ENCODE results near the gene TMEM267. TPM values are rescaled to one million over a fixed set of nuclear protein-coding genes. Genes with fewer than 3 reads are reported as not detected.
"Not testable (repeated sequence)": the region's sequence is repeated elsewhere in the genome, so short reads cannot be mapped to it uniquely, and the experiment has no call there.

The TMEM267 gene
- total RNA-seq, 1 experiment from 2014 or later, result 17.5 TPM

DNA sequence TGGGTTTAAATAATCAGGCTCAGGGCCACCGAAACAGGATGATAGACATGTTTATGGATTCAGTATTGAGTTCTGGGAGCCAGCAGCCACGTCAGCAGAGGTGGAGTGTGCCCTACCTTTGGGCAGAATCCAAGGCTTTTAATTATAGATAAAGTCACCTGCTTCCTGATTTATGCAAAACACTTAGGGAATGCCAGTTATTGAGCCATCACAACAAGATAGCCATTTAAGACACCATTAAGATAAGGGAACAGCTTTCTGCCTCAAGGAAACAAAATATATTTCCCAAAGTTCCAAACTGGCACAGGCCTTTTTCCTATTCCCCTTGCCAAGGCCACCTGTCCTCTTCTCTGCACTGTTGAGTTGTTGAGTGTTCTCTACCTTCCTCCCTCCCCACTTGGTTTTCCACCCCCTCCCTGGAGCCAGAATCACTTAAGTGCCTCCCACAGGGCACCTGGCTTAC lies 73.8 kb downstream of the TMEM267 start:
- Histone ChIP-seq H3K36me3 (ENCODE audit: control insufficient read depth in 1 of 2, insufficient read depth in 2 of 2, low read length in 2 of 2) (no peaks in the 10 kb centered on the region), H3K27ac (ENCODE audit: low read depth, low read length) (no peak overlapping the region), H3K79me2 (ENCODE audit: insufficient read depth, low read length) (no peaks in the 10 kb centered on the region), H3K4me2 (ENCODE audit: low read length) (no peak overlapping the region), H3K27me3 (ENCODE audit: insufficient read depth, low read length) (no peaks in the 10 kb centered on the region), H3K4me3 (replicated peaks in 1 of 2; ENCODE audit: low read depth in 1 of 2, low read length in 2 of 2) (no peak overlapping the region), H3K9me2 (ENCODE audit: insufficient read depth) (no peaks in the 10 kb centered on the region), H3K9ac (ENCODE audit: low read length) (no peak overlapping the region), H3K9me3 (ENCODE audit: control insufficient read depth in 1 of 2, insufficient read depth in 1 of 2, low read depth in 1 of 2, low read length in 2 of 2) (no peaks in the 10 kb centered on the region), H4K20me1 (ENCODE audit: insufficient read depth) (no peaks in the 10 kb centered on the region), H3K4me1 (ENCODE audit: control insufficient read depth in 1 of 2, insufficient read depth in 2 of 2, low read length in 2 of 2) (no peaks in the 10 kb centered on the region), H2AFZ (ENCODE audit: low read depth, low read length, poor library complexity, severe bottlenecking) (no peak overlapping the region)
- ATAC-seq, result no peak
- ChIA-PET POLR2A (no interaction called here), RAD21 (ENCODE audit: low non-redundant PET in 1 of 2, low total read pairs in 2 of 2, uncharacterized antibody in 2 of 2, unreplicated experiment in 2 of 2) (no interaction called here), CTCF (no interaction called here)
- no TSS peak for BruUV-seq (replicated peaks)
- intact Hi-C loops (cut with micrococcal nuclease), result no loop called here
- no peak for DNase-seq (ENCODE audit: low read depth, low spot score)
- TF ChIP-seq EGR1 (IDR thresholded peaks at IDR 0.05; ENCODE audit: low read depth), result no peak
- no peak for TF ChIP-seq RAD21 (IDR thresholded peaks at IDR 0.05; ENCODE audit: low read depth)
- no peak for TF ChIP-seq CEBPB (IDR thresholded peaks at IDR 0.05; ENCODE audit: low read depth)
- TF ChIP-seq, protein P1, sequence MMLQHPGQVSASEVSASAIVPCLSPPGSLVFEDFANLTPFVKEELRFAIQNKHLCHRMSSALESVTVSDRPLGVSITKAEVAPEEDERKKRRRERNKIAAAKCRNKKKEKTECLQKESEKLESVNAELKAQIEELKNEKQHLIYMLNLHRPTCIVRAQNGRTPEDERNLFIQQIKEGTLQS (IDR thresholded peaks at IDR 0.05), result no peak

DNA sequence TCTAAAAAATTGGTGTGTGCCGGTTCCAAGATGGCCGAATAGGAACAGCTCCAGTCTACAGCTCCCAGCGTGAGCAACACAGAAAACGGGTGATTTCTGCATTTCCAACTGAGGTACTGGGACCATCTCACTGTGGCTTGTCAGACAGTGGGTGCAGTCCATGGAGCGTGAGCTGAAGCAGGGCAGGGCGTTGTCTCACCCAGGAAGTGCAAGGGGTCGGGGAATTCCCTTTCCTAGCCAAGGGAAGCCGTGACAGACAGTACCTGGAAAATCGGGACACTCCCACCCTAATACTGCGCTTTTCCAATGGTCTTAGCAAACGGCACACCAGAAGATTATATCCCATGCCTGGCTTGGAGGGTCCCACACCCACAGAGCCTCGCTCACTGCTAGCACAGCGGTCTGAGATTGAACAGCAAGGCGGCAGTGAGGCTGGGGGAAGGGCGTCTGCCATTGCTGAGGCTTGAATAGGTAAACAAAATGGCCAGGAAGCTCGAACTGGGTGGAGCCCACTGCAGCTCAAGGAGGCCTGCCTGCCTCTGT lies 81.1 kb downstream of the TMEM267 start:
- H3K9me3 ChIP-seq (ENCODE audit: control insufficient read depth in 1 of 2, insufficient read depth in 1 of 2, low read depth in 1 of 2, low read length in 2 of 2); DNase-seq (ENCODE audit: low read depth, low spot score); H3K9ac ChIP-seq (ENCODE audit: low read length); H3K4me2 ChIP-seq (ENCODE audit: low read length); H3K4me3 ChIP-seq (replicated peaks in 1 of 2; ENCODE audit: low read depth in 1 of 2, low read length in 2 of 2); H2AFZ ChIP-seq (ENCODE audit: low read depth, low read length, poor library complexity, severe bottlenecking); intact Hi-C loops (cut with micrococcal nuclease); H4K20me1 ChIP-seq (ENCODE audit: insufficient read depth); H3K27me3 ChIP-seq (ENCODE audit: insufficient read depth, low read length); H3K4me1 ChIP-seq (ENCODE audit: control insufficient read depth in 1 of 2, insufficient read depth in 2 of 2, low read length in 2 of 2); RAD21 ChIA-PET (ENCODE audit: low non-redundant PET in 1 of 2, low total read pairs in 2 of 2, uncharacterized antibody in 2 of 2, unreplicated experiment in 2 of 2); H3K27ac ChIP-seq (ENCODE audit: low read depth, low read length); BruUV-seq (replicated peaks); H3K36me3 ChIP-seq (ENCODE audit: control insufficient read depth in 1 of 2, insufficient read depth in 2 of 2, low read length in 2 of 2); H3K9me2 ChIP-seq (ENCODE audit: insufficient read depth); H3K79me2 ChIP-seq (ENCODE audit: insufficient read depth, low read length); ATAC-seq: not testable (repeated sequence)
- CTCF ChIA-PET, result interaction anchor here (1.1 kb wide), 1 partner anchor 82 kb away, joined by 3 read pairs; no protein-coding TSS in a partner anchor
- POLR2A ChIA-PET, result interaction anchor here (1.2 kb wide), 1 partner anchor 81 kb away, joined by 3 read pairs; the partner anchor contains the start of gene TMEM267

Measured in HCT116 (cell line).